Mucosa of stomach (tissue), 1 donor: Measurements from ENCODE around the gene ZSCAN22.

Experiments
- H3K27me3 ChIP-seq: one replicate; pipeline ENCODE4 v1.7.0; 2013; ENCODE audit warnings: mild to moderate bottlenecking, low read length; ENCODE audit not compliant: control insufficient read depth, insufficient read depth
- H3K36me3 ChIP-seq: one replicate; pipeline ENCODE4 v1.7.0; 2013; ENCODE audit warnings: low read length; ENCODE audit not compliant: control insufficient read depth, insufficient read depth
- H3K4me1 ChIP-seq: one replicate; pipeline ENCODE4 v1.7.0; 2013; ENCODE audit warnings: mild to moderate bottlenecking, low read length; ENCODE audit not compliant: control insufficient read depth, insufficient read depth
- H3K4me3 ChIP-seq: one replicate; pipeline ENCODE4 v1.7.0; 2013; ENCODE audit warnings: low read length
- H3K9ac ChIP-seq: one replicate; pipeline ENCODE4 v1.7.0; 2013; ENCODE audit warnings: mild to moderate bottlenecking, low read length, moderate library complexity
- H3K9me3 ChIP-seq: one replicate; pipeline ENCODE4 v1.7.0; 2013; ENCODE audit warnings: mild to moderate bottlenecking, low read length, moderate library complexity; ENCODE audit not compliant: control insufficient read depth
- donor health status: Pancreatic carcinoma.

Gene ZSCAN22

GRCh38 chr19:58386576-58387337 is 60.0 kb downstream of the ZSCAN22 start, which contains the start of gene RPS5:
TSS of gene RPS5 (plus strand) at chr19:58387269. CDS start at chr19:58388138, 869 bp downstream.
- Histone ChIP-seq H3K27me3 (no peaks in the 10 kb centered on the region), H3K4me3 (peak within 1 kb of the TSS; percentile 79), H3K9me3 (no peaks in the 10 kb centered on the region), H3K4me1 (peaks cover 31% of the 10 kb centered on the region), H3K36me3 (no peaks in the 10 kb centered on the region), H3K9ac (peak within 1 kb of the TSS; percentile 92)

DNA sequence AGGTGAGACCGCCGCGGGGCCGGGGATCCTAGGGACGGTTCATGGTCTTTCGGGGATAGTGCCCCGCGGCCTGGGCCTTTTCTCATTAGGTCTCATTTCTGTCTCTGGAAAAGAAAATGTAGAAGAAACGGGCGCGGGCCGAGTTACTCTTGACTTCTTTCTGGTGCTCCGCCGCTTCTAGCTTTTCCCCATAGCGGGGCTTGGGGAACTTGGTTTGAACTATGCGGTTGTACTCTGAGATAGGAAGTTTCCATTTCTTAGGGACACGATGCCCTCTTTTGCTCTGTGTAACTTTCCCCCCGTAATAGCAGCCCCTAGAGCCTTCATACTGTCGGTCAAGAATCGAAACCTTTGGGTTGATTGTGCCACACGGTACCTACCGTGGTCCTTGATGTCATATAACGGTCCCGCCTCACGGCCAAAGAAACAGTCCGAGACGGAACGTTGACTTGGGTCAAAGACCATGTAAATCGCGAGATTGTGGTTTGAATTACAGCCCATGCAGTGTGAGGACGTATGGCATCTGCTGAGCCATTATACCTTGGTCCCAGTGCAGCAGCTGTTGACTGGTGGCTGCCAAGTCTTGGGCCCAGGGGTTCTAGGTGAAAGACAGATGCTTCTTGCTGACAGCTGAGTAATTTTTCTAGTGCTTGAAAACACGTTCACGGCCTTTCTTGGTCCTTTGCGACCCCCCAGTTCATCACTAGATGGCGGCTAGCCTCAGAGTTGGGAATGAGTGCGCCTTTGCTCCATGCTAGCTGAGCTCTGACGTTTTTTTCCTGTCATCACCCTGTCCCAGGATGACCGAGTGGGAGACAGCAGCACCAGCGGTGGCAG is 60.8 kb downstream of the ZSCAN22 start:
- Histone ChIP-seq H3K36me3 (no peaks in the 10 kb centered on the region), H3K9me3 (no peaks in the 10 kb centered on the region), H3K4me3 (peak overlapping the region; percentile 79), H3K9ac (peak overlapping the region; percentile 92), H3K27me3 (no peaks in the 10 kb centered on the region), H3K4me1 (peaks cover 23% of the 10 kb centered on the region)

DNA sequence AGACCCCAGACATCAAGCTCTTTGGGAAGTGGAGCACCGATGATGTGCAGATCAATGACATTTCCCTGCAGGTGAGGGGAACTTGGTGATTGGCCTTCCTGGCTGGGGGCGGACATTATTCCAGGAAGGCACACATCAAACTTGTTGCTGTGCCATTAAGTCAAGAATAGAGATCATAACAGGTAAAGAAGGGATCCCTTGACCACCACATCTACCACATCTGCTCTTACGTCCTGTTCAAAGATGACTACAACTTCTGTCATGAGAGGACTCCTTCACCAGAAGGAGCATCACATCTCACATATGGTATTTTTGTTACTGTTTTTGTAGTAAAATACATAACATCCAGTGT is 61.4 kb downstream of the ZSCAN22 start:
- Histone ChIP-seq H3K9ac (no peak overlapping the region), H3K36me3 (peaks cover 6% of the 10 kb centered on the region), H3K4me1 (peaks cover 23% of the 10 kb centered on the region), H3K4me3 (peak overlapping the region; percentile 79), H3K9me3 (no peaks in the 10 kb centered on the region), H3K27me3 (no peaks in the 10 kb centered on the region)
